Body of pancreas (tissue), 4 donors: ENCODE results near the gene KIRREL2. TPM values are rescaled to one million over a fixed set of nuclear protein-coding genes. Genes with fewer than 3 reads are reported as not detected.
"Not testable (repeated sequence)": the region's sequence is repeated elsewhere in the genome, so short reads cannot be mapped to it uniquely, and the experiment has no call there.

ENCODE experiments used
- ATAC-seq: fragments of 150-250 bp; one replicate; pipeline ENCODE4 v1.9.1; 2016
- DNase-seq, 4 donors: peaks; one replicate each; pipeline ENCODE4 v3.0.0-alpha.2; 2019
- H3K27ac ChIP-seq, 4 donors: fragments of 200-600 bp; sonication (generic); 1 replicate in 3 of 4; 2 replicates in 1 of 4; pipeline versions ENCODE4 v1.5.1 to v1.6.1; 2016 to 2019; ENCODE audit warnings: mild to moderate bottlenecking in 1 of 4, mixed read lengths in 1 of 4, moderate library complexity in 1 of 4
- H3K27me3 ChIP-seq, 2 donors: fragments of 200-600 bp; sonication (generic); one replicate each; pipeline ENCODE4 v1.6.0; 2016; ENCODE audit warnings: mild to moderate bottlenecking in 1 of 2
- H3K36me3 ChIP-seq, 2 donors: fragments of 200-600 bp; sonication (generic); replicated peaks in 1 of 2; 2 replicates each; pipeline ENCODE4 v1.5.1; 2016; ENCODE audit warnings: low read depth in 2 of 2; ENCODE audit not compliant: insufficient read depth in 1 of 2
- H3K4me1 ChIP-seq: fragments of 200-600 bp; sonication (generic); one replicate; pipeline ENCODE4 v1.6.0; 2016
- H3K4me3 ChIP-seq, 2 donors: fragments of 200-600 bp; sonication (generic); 1 replicate in 1 of 2; 2 replicates in 1 of 2; pipeline ENCODE4 v1.5.1; 2016 to 2019
- H3K9me3 ChIP-seq, 3 donors: fragments of 200-600 bp; sonication (generic); 1 replicate in 2 of 3; 2 replicates in 1 of 3; pipeline ENCODE4 v1.5.1; 2016
- CTCF ChIP-seq, 7 experiments: fragments of 450-650 bp in 4 of 7; fragments of 200-600 bp in 3 of 7; sonication (generic) in 3 of 7; IDR thresholded peaks; one replicate each; pipeline ENCODE4 v1.5.1; 2016 to 2019; ENCODE audit warnings: antibody characterized with exemption in 7 of 7
- POLR2A ChIP-seq, 3 donors: fragments of 450-650 bp; IDR thresholded peaks; one replicate each; pipeline ENCODE4 v1.6.1; 2016; ENCODE audit warnings: antibody characterized with exemption in 3 of 3, mild to moderate bottlenecking in 2 of 3
- WGBS, 2 donors: methylation state at CpG; one replicate each; pipeline ENCODE4 v1.1.5; 2017; 5-methylcytosine and 5-hydroxymethylcytosine counted together
- intact Hi-C: fragments of 100-400 bp; cut with DNase I; formaldehyde crosslinking; loops from one replicate; pipeline ENCODE4 v1.15.1; 2023
- total RNA-seq, 2 donors: library from RNA; depleted of rRNA; stranded (reverse); fragments of >200 nt; gene quantifications; one replicate each; pipeline ENCODE4 v1.1.0, GENCODE V29; 2016

Gene KIRREL2
- total RNA-seq, 2 donors from 2014 or later = 42.5 to 75.5 TPM

- DNase-seq (no peak), ATAC-seq (no peak)
- H3K36me3 ChIP-seq = peaks cover 4 to 12% of the 10 kb centered on the region in 2 donors
- WGBS, 2 donors = 85 to 95% methylated on average over 5 of the region's 5 CpGs
- no peak for TF ChIP-seq CTCF (IDR thresholded peaks at IDR 0.05)
- no peak for TF ChIP-seq POLR2A (IDR thresholded peaks at IDR 0.05)
- no peaks in the 10 kb centered on the region for H3K27me3 ChIP-seq
- H3K27ac ChIP-seq = no peak overlapping the region
- H3K9me3 ChIP-seq = no peaks in the 10 kb centered on the region
- no peak overlapping the region for H3K4me3 ChIP-seq
- H3K4me1 ChIP-seq = no peaks in the 10 kb centered on the region
- intact Hi-C loops = loop anchor here (5.0 kb wide), 1 partner anchor 40 kb away; no protein-coding TSS in a partner anchor
Observed at GRCh38 chr19:35887197-35887596, 30.5 kb downstream of the KIRREL2 start.

GRCh38 chr19:35888398-35888797 lies 31.7 kb downstream of the KIRREL2 start:
- H3K27ac ChIP-seq = no peak overlapping the region
- no peak for TF ChIP-seq CTCF (IDR thresholded peaks at IDR 0.05)
- TF ChIP-seq POLR2A (IDR thresholded peaks at IDR 0.05) = no peak
- H3K4me3 ChIP-seq = no peak overlapping the region
- WGBS, 2 donors = 89 to 92% methylated on average over 9 of the region's 9 CpGs
- H3K9me3 ChIP-seq = no peaks in the 10 kb centered on the region
- no peaks in the 10 kb centered on the region for H3K4me1 ChIP-seq
- DNase-seq = no peak
- no peaks in the 10 kb centered on the region for H3K27me3 ChIP-seq
- ATAC-seq = no peak
- intact Hi-C loops = loop anchor here (5.0 kb wide), 1 partner anchor 39 kb away; no protein-coding TSS in a partner anchor
- peaks cover 4 to 12% of the 10 kb centered on the region in 2 donors for H3K36me3 ChIP-seq

- Histone ChIP-seq H3K9me3 (no peaks in the 10 kb centered on the region), H3K4me3 (no peak overlapping the region), H3K27ac (no peak overlapping the region), H3K4me1 (no peaks in the 10 kb centered on the region), H3K27me3 (no peaks in the 10 kb centered on the region), H3K36me3 (peaks cover 4 to 12% of the 10 kb centered on the region in 2 donors)
- no peak for ATAC-seq
- WGBS, 2 donors = 96% methylated on average over 17 to 18 of the region's 18 CpGs
- DNase-seq = no peak
- no peak for TF ChIP-seq POLR2A (IDR thresholded peaks at IDR 0.05)
- no peak for TF ChIP-seq CTCF (IDR thresholded peaks at IDR 0.05)
- intact Hi-C loops = loop anchor here (5.0 kb wide), 1 partner anchor 38 kb away; no protein-coding TSS in a partner anchor
Observed at GRCh38 chr19:35889370-35890112, 32.8 kb downstream of the KIRREL2 start.

- H3K36me3 ChIP-seq = peaks cover 4 to 12% of the 10 kb centered on the region in 2 donors
- no peaks in the 10 kb centered on the region for H3K9me3 ChIP-seq
- no peaks in the 10 kb centered on the region for H3K4me1 ChIP-seq
- TF ChIP-seq CTCF (IDR thresholded peaks at IDR 0.05) (no peak), POLR2A (IDR thresholded peaks at IDR 0.05) (no peak)
- no peak overlapping the region for H3K27ac ChIP-seq
- H3K27me3 ChIP-seq = no peaks in the 10 kb centered on the region
- 87 to 90% methylated on average over 9 to 10 of the region's 13 CpGs for WGBS, 2 donors
- intact Hi-C loops = no loop called here
- DNase-seq (no peak), ATAC-seq (no peak)
- H3K4me3 ChIP-seq = no peak overlapping the region
Observed at GRCh38 chr19:35890113-35890650, 33.5 kb downstream of the KIRREL2 start.

GRCh38 chr19:35891819-35892218 lies 35.1 kb downstream of the KIRREL2 start:
- peaks cover 6 to 12% of the 10 kb centered on the region in 2 donors for H3K36me3 ChIP-seq
- H3K4me3 ChIP-seq, H3K27ac ChIP-seq, H3K4me1 ChIP-seq, intact Hi-C loops, DNase-seq, ATAC-seq, H3K9me3 ChIP-seq, H3K27me3 ChIP-seq: not testable (repeated sequence)
- WGBS, 2 donors = 91 to 95% methylated on average over 3 of the region's 3 CpGs
